GM18861 (cell line): Measurements from ENCODE around the gene CYBB.

Experiments
- ATAC-seq: cut with Tn5 transposase; IDR thresholded peaks from one replicate; pipeline ENCODE4 v1.9.1; 2021; ENCODE audit not compliant: unreplicated experiment

Gene CYBB

GRCh38 chrX:37834937-37835336, 55.1 kb downstream of the CYBB start:
- no peak for ATAC-seq

GRCh38 chrX:37840931-37841330, 61.1 kb downstream of the CYBB start:
- ATAC-seq = no peak

- no peak for ATAC-seq
Measured at GRCh38 chrX:37844622-37845021, 64.8 kb downstream of the CYBB start.

GRCh38 chrX:37846141-37846540, 66.3 kb downstream of the CYBB start:
- ATAC-seq = no peak

- ATAC-seq = no peak
Measured at GRCh38 chrX:37846558-37846933, 66.7 kb downstream of the CYBB start.

- ATAC-seq = peak; percentile 97
Measured at GRCh38 chrX:37846934-37847732, 67.3 kb downstream of the CYBB start, which contains the start of gene DYNLT3. TSS of gene DYNLT3 (minus strand) at chrX:37847571. CDS start at chrX:37847510, 61 bp downstream.

GRCh38 chrX:37847733-37848197, 67.9 kb downstream of the CYBB start:
- ATAC-seq = no peak

- ATAC-seq = no peak
Measured at GRCh38 chrX:37854148-37854547, 74.3 kb downstream of the CYBB start.

GRCh38 chrX:37854748-37855147, 74.9 kb downstream of the CYBB start:
- ATAC-seq = no peak

- ATAC-seq = no peak
Measured at GRCh38 chrX:37860721-37861120, 80.9 kb downstream of the CYBB start.

- ATAC-seq = no peak
Measured at GRCh38 chrX:37862851-37863250, 83.0 kb downstream of the CYBB start.
